ENCODE data around the gene CUL4B.
"Not testable (repeated sequence)": the region's sequence is repeated elsewhere in the genome, so short reads cannot be mapped to it uniquely, and the experiment has no call there.

CUL4B gene

GRCh38 chrX:120517936-120518335 lies 42.8 kb downstream of the CUL4B start:
- DNase-seq: no peak

- DNase-seq: peak; percentile 8
Observed at GRCh38 chrX:120514236-120514635, 46.5 kb downstream of the CUL4B start.

- no peak for DNase-seq
Observed at GRCh38 chrX:120512627-120513026, 48.1 kb downstream of the CUL4B start.

- DNase-seq: no peak
Observed at GRCh38 chrX:120512222-120512621, 48.5 kb downstream of the CUL4B start.

GRCh38 chrX:120504569-120504968 lies 56.2 kb downstream of the CUL4B start:
- no peak for DNase-seq

GRCh38 chrX:120499301-120500072 lies 61.3 kb downstream of the CUL4B start:
- DNase-seq: no peak

GRCh38 chrX:120490119-120490518 lies 70.6 kb downstream of the CUL4B start:
- not testable (repeated sequence) for DNase-seq

GRCh38 chrX:120486786-120487185 lies 74.0 kb downstream of the CUL4B start:
- DNase-seq: no peak

GRCh38 chrX:120485638-120486520 lies 74.9 kb downstream of the CUL4B start:
- no peak for DNase-seq

- no peak for DNase-seq
Observed at GRCh38 chrX:120485315-120485637, 75.5 kb downstream of the CUL4B start.

- no peak for DNase-seq
Observed at GRCh38 chrX:120477453-120477852, 83.3 kb downstream of the CUL4B start.

GRCh38 chrX:120476714-120477113 lies 84.0 kb downstream of the CUL4B start:
- DNase-seq: no peak

- peak; percentile 1 for DNase-seq
Observed at GRCh38 chrX:120475447-120475846, 85.3 kb downstream of the CUL4B start.
